Amygdala (tissue), 56 donors: Measurements from ENCODE around the gene ARHGAP42.
A peak's percentile ranks its signal among the peaks of the same experiment; 100 is the strongest.
"Not testable (repeated sequence)": the region's sequence is repeated elsewhere in the genome, so short reads cannot be mapped to it uniquely, and the experiment has no call there.

Source experiments
- DNase-seq, 56 donors: peaks; one replicate each; lab custom pipeline; 2025; lab: John Stamatoyannopoulos, UW

Gene ARHGAP42

DNA sequence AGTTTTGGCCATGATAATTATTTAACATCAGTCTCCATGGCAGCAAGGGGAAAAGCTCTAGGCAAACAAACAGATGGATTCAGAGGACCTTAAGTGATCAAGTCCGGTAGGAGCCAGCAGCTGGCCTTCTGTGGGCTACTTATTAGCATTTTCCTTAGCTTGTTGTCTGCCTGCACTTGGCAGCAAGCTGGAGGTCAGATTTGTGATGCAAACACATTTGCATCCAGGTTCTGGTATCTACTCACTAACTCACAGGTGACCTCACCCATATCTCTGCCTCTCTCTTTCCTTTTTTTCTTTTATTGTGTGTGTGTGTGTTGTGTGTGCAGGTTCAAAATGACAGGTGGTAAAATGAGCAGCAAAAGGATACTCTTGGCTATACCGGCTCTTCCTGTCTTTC, 32.3 kb downstream of the ARHGAP42 start:
- peak in 7 of 56 donors; percentile 0 to 37 (median 16) for DNase-seq

DNA sequence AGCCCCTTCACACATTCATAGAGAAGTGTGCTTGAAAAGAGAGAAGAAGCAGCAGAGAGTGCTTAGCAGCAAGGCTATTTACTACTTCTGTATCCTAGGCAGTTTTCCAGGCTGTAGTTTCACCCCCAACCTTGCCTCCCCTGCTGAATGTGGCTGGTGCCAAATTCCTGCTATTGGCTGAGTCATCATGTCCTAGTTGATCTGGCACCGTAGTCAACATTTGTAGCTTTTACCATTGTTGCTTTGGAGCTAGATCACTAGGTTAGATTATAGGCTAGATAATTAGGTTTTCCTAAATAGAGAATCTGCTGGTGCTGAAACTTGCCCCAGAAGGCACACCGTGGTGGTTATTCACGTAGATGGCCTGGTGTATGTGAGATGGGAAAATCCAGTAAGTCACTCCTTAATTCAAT, 32.7 kb downstream of the ARHGAP42 start:
- peak in 26 of 56 donors; percentile 1 to 37 (median 11) for DNase-seq

DNA sequence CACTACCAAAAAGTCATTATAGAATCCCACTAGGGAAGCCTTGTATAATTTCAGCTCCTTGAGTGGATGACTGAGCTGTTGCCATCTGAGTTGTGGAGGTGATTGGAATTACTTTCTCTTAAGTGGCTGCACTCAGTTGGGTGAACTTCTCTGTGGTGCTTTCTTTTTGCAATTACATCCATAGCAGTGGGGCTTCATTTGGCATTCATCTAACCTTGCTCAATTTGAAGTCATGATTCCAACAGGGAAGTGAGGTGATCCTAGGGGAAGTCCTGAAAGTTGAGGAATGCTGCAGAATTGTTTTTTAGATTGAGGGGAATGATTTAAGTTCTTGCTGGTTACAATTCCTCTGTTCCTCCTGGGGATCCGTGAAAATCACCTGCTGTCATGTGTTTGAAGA, 39.6 kb downstream of the ARHGAP42 start:
- DNase-seq = no peak

DNA sequence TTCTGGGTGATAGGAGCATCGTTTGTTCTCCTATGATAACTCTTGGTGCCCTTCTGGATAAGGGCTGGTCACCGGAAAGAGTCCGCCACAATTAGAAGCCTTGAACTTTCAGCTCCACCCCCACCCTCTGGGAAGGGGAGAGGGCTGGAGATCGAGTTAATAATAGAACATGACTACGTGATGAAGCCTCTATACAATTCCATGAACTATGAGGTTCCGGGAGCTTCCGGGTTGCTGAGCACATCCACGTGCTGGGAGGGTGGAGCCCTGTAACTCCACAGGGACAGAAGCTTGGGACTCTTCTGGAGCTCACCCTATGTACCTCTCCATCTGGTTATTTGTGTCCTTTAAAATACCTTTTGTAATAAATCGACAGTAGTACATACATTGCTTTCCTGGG, 40.3 kb downstream of the ARHGAP42 start:
- DNase-seq = no peak

DNA sequence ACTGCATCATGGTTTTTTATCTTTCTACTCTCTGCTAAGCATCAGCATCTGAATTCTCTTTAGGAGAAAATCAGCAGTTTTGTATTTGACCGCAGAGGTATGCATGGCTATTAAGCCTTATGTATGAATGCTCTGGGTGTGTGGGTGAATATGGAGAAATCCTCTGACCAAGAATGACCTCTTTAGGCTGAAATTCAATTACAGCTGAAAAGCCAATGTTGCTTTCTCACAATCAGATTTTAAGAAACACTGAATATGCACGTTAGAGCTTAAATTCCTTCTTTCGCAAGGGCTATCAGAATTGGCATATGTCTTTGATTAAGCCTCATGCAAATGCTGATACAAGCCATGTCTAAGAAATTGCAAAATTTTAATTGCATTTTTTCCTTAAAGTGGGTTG, 43.2 kb downstream of the ARHGAP42 start:
- DNase-seq = no peak

DNA sequence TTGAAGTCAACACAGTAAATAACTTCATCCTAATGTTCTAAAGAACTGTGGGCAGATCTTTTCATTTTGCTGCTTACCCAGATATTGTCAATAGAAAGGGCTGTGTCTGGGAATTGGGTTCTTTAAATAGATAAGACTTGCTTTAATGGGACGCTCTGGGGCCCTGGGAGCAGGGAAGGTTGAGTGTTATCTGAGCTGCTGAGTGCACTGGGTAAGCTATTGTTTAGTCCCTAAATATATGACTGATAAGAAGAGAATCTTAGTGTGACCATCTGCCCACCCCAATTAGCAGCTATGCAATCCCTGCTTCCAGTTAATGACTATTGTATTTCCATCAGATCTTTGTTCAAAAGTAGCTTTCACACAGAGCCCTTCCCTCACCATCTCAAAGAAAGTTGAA, 44.4 kb downstream of the ARHGAP42 start:
- DNase-seq = no peak

DNA sequence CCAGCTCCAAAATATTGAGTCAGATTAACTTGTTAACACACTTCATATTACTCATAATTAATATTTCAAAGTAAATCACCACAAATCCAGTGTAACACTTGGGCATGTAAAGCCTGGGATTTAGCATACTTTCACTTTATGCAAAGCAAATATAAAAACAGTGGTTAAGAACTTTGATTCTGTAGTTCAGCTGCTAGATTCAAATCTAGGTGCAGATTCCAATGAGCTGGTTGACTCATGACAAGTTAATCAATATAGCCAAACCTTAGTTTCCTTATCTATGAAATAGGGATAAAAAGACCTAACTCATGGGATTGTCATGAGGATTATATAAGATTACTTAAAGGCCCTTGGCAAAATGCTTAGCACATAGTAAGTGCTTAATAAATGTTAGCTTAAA, 45.9 kb downstream of the ARHGAP42 start:
- no peak for DNase-seq

DNA sequence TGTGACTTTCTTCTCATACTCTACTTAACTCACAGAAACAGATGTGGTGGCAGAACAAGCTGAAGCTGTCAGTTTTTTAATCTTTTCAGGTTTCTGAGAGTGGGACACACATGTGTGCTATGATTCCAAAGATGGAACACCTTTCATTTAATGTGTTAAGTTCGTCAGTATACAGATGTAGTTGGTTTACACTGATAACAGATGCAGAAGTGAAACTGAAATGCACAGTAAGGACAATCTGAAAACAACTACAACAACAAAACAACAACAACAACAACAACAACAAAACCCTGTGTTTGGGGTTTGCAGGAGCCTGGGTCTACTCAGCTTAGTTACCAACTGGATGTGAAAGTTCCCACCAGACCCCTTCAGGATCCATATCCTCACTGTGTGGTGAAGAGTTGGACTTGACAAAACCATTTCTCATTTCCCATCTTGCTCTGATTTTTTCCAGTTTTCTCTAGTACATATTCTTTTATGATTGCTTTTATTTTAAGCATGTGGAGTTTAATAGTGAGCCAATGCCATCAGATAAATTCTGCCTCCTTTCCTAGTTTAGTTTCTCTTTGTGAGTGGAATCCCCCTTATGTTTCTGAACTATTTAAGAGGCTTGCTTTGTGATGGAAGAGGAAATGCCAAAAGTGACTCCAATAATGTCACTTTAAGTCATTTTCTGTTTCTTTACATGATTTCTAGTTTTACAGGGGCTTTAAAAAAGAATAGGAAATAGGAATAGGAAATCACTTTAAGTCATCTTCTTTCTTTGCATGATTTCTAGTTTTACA, 47.8 kb downstream of the ARHGAP42 start:
- no peak for DNase-seq

DNA sequence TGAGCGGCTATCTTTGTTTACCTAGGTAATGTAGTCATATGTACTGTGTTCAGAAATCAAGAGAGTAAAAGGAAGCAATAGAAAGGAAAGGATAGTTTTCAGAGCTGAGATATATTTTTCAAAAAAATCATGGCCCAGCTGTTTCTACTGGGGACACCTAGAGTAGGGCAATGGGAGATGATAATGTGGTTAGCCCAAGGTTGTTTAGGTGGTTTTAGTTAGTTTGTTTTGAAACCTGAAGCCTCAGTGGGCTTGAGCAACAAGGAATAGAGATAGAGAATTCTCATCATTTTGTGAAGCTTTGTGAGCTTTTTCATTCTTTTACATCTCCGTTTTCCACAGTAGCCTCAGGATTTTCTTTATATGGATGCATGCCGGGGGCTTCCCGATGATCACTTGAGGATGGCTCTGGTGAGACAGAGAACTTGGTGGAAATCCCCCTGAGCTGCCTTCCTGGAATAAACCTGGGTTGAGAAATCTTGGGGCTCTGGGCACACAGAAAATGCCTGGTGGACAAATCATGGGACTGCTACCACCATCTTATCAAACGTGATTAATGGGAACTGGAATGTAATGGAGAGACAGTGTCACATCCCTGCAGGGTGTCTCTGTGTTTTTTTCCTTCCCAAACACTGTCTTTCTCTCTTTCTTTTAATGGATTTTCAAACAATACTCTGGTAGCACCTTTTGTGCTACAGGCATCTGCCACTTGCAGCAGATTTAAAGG, 49.0 kb downstream of the ARHGAP42 start:
- DNase-seq = no peak

DNA sequence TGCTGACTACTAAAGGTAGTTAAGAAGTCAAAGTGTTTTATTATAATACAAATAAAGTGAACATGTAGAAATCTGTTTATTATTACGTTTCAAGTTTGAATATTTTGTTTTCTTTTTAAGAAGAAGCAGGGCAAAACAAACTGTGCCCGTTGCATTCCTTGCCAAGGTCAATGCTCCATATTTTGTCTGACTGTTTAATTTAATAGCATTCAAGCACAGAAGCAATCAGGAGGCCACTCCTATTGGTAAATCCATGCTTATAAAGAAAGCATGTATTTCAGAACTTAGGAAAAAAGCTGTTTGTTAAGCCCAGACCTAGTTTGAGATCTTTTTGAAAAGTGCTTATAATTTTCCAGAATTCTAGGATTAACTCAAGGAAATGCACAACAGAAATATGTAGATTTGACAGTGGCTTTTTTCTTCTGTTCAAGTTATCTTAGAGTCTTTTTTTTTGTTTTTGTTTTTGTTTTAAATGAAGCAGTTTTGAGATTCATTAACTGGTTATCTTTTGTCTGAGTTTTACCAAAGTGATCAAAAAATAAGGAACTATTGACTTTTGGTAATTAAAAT, 51.7 kb downstream of the ARHGAP42 start:
- DNase-seq = no peak

DNA sequence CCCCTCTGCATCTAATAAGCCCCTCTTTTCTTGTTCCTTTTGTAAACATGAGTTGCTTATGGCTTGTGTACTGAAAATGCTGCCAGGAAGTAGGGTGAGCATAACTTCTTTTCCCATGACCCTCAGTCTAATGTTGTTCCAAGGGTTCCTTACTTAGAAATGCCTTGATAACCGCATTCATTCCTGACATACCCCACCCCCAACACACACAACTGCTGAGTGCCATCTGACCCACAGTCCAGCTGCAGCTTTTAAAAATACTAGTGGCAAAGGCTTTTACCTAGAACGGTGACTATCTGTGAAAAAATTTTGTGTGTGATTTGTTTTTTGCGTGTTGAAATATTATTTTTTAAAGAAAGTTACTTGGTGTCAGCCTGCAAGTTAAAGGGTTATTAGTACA, 52.6 kb downstream of the ARHGAP42 start:
- no peak for DNase-seq

DNA sequence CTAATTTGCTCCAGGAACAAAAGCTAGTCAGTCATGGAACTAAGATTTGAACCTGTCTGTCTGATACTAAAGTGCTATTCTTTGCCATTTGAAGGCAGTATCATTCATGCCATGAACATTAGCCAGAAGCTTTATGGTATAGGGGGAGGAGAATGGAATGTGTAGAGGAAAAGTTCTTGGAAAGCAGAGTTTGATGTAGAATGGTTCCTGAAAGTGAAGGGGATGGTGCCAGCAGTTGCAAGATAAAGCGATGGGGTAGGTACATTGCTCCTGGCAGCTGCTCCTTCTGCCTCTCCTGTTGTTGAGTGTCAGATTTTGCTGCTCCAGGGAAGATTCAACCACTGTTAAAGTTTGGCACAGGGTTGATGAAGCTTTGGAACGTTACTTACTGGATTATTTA, 53.4 kb downstream of the ARHGAP42 start:
- no peak for DNase-seq

DNA sequence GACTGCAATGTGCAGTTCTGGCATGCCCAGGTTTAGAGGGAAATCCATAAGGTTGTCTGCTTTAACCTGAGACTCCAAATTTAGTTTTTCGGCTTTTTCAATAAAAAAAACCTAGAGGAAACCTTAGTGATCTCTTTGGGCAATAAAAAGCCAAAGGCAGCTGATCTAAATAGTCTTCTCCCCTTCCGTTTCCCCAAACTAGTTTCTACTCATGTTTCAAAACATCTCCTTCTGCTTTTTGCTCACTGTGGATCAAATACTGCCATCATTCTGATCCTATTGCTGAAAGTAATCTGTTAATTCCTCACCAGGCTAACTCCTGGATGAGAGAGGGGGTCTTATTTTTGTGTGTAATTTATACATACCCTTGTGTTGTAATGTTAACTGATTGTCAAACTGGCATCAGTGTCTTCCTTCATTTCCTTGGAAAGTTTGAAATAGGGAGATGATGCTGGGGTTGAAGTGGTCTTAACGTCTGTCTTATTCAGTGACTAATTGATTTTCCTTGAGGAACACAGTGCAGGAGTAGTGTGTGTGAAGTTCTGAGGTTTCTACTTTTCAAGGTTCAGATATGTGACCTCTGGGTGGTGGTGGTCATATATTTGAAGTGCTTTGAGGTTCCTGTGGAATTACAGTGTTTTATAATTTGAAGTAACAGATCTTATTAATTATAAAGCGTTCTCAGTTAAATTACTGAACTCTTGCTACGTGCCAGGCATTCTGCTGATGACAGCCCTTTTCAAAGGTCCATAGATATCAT, 55.0 kb downstream of the ARHGAP42 start:
- DNase-seq = no peak

DNA sequence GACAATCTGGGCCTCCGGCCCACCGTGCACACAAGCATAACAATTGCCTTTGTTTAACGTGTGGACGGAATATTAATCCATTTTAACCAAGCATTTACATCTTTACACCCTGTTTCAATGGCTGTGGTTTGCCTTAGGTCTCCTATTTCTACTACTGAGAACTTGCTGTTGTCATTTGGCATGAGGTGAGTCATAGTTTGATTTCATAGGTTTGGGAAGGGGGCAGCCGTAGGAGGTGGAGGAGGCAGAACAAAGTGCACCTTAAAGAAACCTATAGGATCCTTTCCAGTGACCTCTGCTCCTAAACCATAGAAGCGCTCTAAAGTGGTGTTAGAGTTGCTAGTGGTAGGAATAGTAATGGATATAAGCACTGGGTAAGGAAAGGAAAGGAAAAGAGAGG, 59.4 kb downstream of the ARHGAP42 start:
- no peak for DNase-seq

DNA sequence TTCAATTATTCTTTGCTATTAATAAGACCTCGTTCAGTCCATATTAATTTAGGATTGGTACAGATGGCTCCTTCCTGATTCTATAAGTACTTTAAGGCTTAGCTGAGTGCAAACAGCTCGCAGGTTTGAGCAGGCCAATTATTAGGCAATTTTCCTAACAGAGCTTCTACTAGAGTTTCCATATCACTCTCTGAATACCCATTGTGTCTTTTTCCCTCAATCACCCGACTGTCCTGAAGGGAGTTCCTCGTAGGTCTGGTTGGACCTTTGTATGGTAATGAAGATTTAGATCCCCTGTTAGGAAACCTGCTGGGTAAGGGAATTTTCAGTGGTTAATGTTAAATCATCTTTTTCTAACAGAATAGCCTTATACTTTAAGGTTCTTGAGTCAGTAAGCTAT, 61.1 kb downstream of the ARHGAP42 start:
- no peak for DNase-seq

DNA sequence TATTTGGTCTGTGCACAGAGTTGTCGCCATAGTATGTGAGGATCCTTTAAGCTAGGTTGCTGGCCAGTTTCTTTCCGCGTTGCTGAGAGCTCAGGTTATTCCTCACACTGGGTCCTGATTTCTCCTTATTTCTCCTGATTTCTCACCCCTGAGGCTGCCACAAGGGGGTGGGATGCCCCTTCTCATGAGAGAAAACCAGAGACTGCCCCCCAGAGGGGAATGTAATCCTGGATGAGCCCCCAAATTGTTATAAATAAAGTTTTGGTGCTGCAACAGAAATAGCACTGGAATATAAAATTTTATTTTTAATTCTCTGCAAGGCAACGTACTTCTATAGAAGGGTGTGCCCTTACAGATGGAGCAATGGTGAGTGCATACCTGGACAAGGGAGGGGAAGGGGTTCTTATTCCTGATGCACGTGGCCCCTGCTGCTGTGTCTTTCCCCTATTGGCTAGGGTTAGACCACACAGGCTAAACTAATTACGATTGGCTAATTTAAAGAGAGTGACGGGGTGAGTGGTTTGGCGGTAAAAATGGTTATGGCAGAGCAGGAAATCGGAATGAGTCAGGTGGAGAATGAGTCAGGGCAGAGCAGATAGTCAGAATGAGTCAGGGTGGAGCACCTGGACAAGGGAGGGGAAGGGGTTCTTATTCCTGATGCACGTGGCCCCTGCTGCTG, 62.9 kb downstream of the ARHGAP42 start:
- DNase-seq = not testable (repeated sequence)

DNA sequence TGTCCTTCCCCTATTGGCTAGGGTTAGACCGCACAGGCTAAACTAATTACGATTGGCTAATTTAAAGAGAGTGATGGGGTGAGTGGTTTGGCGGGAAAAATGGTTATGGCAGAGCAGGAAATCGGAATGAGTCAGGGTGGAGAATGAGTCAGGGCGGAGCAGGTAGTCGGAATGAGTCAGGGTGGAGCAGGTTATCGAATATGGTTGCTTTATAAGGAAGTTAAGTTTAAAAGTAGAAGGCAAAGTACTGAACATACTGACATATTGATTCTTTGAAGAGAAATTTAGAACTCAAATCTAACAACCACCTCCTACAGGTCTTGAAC, 63.4 kb downstream of the ARHGAP42 start:
- not testable (repeated sequence) for DNase-seq

DNA sequence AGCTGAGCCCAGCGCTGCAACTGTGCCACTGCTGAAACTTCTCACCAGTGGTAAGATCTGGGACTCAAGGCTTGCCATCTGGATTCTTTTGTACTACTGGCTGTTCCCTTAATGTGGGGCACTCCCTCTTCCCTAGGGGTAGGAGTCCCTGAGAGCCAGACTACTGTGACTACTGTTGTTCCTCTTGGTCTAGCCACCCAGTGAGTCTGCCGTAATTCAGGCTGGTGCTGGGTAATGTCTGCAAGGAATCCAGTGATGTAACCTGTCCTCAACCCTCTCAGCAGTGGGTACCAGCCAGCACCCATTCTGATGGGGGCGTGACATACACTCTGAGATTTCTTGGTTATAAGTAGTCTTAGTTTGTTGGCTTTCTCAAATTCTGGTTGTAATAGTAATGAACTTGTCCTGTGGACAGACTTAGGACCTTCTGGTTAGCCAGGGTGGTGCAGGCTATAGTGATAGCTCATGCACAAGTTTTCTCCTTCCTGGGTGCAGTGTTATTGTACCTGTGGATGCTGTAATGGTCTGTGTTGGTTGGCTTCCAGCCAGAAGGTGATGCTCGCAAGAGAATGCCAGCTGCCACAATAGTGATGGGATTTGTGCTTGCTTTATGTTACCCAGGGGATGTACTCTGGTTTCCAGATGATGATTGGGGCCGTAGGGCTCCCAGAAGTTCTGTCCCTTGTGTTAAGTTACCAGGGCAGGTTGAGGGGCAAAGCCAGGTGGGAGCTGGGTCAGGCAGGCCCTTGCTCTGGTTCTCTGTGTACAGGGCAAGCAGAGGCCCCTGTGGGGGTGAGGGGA, 65.5 kb downstream of the ARHGAP42 start:
- no peak for DNase-seq

DNA sequence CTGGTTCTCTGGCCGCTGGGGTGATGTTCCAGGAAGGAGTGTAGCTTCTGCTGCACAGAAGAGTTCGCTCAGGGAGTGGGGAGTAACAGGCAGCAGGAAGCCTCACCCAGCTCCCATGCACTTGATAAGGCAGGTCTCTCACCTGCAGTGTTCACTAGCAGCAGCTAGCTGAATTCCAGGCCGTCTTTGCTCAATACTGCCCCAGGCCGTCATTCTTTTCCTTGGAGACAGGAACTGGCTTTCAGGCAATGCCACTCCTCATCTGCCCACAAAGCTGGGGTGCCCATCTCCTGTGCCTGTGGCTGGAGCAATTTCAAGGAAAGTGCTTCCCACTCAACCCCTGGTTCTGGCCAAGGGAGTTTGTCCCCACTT, 66.1 kb downstream of the ARHGAP42 start:
- DNase-seq = no peak

DNA sequence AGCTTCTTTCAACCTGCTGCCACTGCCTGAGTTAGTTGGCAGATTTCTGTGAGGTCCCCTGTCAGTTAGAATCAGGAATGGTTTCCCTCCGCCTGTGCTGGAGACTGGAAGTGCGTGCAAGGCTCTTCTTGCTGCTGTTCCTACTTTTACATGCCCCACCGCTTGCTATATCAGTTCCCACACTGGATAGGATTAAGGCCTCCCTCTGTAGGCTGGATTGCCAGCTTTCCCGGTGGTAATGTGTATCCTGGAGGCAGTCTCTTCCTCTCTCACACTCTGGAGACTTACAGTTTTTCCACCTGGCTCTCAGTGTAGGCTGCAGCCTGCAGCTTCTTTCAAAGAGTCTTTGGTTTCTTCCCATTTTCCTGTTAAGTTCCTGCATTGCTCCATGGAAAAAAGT, 66.5 kb downstream of the ARHGAP42 start:
- DNase-seq = no peak
